Fibroblast of skin of right quadriceps (primary cell): ENCODE data around the gene HMCN2.
"Not testable (repeated sequence)": the region's sequence is repeated elsewhere in the genome, so short reads cannot be mapped to it uniquely, and the experiment has no call there.

Source experiments
- DNase-seq: peaks from one replicate; pipeline ENCODE4 v3.0.0-alpha.2; 2013

The HMCN2 gene

GRCh38 chr9:130395810-130396435 is 130.4 kb downstream of the HMCN2 start:
- no peak for DNase-seq

GRCh38 chr9:130396581-130396980 is 131.0 kb downstream of the HMCN2 start:
- no peak for DNase-seq

GRCh38 chr9:130398487-130399240 is 133.1 kb downstream of the HMCN2 start:
- DNase-seq, result no peak

GRCh38 chr9:130399768-130400167 is 134.2 kb downstream of the HMCN2 start:
- DNase-seq, result no peak

- DNase-seq, result no peak
Measured at GRCh38 chr9:130400870-130401269, 135.3 kb downstream of the HMCN2 start.

GRCh38 chr9:130401742-130402141 is 136.2 kb downstream of the HMCN2 start:
- DNase-seq, result not testable (repeated sequence)

- no peak for DNase-seq
Measured at GRCh38 chr9:130402243-130402642, 136.7 kb downstream of the HMCN2 start.

- DNase-seq, result no peak
Measured at GRCh38 chr9:130402645-130403440, 137.3 kb downstream of the HMCN2 start.

GRCh38 chr9:130405657-130406257 is 140.2 kb downstream of the HMCN2 start:
- no peak for DNase-seq

- DNase-seq, result no peak
Measured at GRCh38 chr9:130406278-130406895, 140.8 kb downstream of the HMCN2 start.

- no peak for DNase-seq
Measured at GRCh38 chr9:130407916-130408663, 142.5 kb downstream of the HMCN2 start.

- DNase-seq, result no peak
Measured at GRCh38 chr9:130408669-130409068, 143.1 kb downstream of the HMCN2 start.

GRCh38 chr9:130409246-130409645 is 143.7 kb downstream of the HMCN2 start:
- DNase-seq, result no peak

GRCh38 chr9:130410443-130410842 is 144.9 kb downstream of the HMCN2 start:
- no peak for DNase-seq

GRCh38 chr9:130411566-130411915 is 146.0 kb downstream of the HMCN2 start:
- DNase-seq, result no peak

GRCh38 chr9:130414081-130414731 is 148.6 kb downstream of the HMCN2 start:
- DNase-seq, result no peak

GRCh38 chr9:130414910-130415746 is 149.6 kb downstream of the HMCN2 start:
- no peak for DNase-seq

- DNase-seq, result no peak
Measured at GRCh38 chr9:130417602-130418001, 152.0 kb downstream of the HMCN2 start.

- no peak for DNase-seq
Measured at GRCh38 chr9:130418776-130419175, 153.2 kb downstream of the HMCN2 start.

- no peak for DNase-seq
Measured at GRCh38 chr9:130419521-130420035, 154.0 kb downstream of the HMCN2 start.
